ENCODE data around the gene CAMKK2.
"Not testable (repeated sequence)": the region's sequence is repeated elsewhere in the genome, so short reads cannot be mapped to it uniquely, and the experiment has no call there.

The CAMKK2 gene

DNA sequence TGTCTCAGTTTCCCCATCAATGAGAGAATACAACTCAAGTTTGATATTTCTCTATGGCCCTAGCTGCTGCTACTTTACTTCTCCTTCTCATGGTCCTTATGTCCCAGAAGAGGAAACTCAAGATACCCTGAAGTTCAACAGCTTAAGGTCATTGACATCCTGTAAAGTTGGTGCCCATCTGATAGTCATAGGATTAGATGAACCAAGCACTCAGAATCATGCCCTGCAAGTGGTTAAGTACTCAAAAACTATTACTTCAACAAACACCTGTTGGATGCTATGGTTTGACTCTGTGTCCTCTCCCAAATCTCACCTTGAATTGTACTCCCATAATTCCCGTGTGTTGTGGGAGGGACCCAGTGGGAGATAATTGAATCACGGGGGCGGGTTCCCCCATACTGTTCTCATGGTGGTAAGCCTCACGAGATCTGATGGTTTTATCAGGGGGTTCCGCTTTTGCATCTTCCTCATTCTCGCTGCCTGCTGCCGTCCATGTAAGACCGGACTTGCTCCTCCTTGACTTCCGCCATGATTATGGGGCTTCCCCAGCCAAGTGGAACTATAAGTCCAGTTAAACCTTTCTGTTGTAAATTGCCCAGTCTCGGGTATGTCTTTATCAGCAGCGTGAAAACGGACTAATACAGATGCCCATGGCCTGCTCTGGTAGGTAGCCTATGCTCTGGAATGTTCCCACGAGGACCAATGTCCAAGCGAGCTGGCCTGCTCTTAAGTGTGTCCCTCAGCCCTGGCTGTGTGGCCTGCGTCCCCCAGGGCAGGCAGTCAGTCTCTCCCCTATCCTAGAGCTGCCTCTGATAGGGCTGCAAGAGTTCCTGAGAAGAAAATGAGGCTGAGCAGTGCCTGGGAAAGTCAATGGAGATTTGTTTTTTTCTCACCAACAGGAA lies 18.1 kb downstream of the CAMKK2 start:
- DNase-seq, result no peak

DNA sequence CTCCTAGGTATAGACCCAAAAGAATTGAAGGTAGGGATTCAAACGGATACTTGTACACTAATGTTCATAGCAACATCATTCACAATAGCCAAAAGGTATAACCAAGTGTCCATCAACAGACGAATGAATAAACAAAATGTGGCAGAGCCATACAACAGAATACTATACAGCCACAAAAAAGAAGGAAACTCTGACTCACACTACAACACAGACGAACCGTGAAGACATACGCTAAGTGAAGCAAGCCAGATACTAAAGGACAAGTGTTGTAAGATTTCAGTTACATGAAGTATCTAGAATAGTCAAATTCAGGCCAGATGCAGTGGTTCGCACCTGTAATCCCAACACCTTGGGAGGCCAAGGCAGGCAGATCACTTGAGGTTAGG lies 19.1 kb downstream of the CAMKK2 start:
- no peak for DNase-seq

DNA sequence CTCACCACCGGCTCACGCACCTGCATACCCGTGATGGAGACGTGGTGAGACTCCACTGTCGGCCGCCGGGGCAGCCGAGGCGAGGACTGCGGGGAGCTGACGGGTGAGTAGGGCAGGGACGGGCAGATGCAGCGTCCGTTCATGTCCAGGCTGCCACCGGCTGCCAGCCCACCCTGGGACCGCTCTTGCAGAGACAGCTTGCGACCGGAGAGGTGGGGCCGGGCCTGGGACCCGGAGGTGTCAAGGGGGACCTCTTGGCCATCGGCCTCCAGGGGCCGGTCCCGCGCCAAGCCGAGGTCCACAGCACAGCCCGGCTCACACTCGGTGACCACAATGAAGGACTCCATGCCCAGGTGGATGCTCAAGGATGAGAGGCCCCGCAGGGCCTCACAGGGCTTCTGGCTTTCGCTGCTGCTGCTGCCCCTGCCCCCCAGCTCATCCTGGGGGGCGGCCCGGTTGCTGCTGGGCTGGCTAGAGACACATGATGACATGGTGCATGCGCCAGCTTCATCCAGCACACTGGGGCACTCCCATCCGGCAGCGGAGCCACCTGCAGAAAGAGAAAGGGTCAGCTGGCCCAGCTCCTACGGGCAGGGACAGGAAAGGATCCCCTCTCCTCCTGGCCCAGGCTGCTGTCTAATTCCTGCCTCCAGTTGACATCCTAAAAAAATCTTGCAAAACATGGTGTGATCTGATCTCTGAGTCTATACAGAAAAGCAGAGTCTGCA lies 22.3 kb downstream of the CAMKK2 start:
- no peak for DNase-seq

DNA sequence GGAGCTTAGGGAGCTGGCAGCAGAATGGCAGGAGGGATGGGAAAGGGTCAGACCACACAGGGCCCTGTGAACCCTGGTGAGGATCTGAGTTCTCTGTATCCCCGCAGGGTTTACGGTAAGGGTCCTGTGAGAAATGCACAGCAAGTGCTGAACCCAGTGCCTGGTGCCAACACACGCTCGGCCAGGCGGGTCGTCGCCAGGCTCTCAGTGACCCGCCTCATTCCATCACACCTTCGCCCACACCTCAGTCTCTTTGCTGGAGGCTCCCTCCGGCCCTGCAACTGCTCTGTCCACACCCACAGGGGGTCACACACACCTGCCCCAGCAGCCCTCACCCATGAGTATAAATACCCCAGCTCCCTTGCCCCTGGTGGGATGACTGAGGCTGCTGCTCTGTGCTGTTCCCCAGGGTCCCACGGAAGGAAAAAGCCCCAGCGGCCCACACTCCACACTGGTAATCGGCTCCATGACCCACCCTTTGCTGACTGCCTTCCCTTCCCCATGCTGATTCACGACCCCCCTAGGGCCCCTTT lies 23.1 kb downstream of the CAMKK2 start:
- DNase-seq, result no peak

DNA sequence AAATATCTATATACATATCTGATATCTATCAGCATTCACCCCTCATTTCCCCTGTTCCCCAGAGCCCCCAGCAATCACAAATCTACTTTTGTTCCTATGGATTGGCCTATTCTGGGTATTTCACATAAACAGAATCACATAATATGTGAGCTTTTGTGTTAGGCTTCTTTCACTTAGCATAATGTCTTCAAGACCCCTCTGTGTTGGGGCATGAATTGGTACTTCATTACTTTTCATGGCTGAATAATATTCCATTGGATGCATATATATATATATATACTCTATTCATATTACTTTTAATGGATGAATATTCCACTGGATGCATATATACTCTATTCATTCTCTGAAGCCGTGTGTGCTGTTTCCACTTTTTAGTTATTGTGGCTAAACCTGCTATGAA lies 28.7 kb downstream of the CAMKK2 start:
- no peak for DNase-seq

DNA sequence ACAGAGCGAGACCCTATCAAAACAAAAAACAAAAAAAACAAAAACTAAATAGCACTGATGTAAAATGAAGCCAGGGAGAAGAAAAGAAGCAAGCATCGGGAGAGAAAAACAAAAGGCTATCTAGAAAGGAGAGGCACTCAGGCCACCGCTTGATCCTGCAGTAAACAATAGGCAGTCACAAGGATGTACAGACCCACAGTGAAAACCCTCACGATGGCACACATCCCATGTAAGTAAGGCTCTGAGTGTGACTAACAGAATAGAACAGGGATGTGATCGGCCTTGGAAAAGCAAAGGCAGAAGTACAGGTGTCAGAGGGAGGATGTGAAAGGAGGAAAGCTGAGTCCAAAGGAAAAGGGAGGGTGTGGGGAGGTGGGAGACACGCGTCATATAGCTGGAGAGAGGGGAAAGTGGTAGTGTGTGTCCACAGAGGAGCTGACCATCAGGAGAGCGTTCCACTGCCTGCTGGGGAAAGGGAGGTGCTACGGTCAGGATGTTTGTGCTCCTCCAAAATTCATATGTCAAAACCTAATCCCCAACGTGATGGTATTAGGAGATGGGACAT lies 31.5 kb downstream of the CAMKK2 start:
- DNase-seq, result no peak

DNA sequence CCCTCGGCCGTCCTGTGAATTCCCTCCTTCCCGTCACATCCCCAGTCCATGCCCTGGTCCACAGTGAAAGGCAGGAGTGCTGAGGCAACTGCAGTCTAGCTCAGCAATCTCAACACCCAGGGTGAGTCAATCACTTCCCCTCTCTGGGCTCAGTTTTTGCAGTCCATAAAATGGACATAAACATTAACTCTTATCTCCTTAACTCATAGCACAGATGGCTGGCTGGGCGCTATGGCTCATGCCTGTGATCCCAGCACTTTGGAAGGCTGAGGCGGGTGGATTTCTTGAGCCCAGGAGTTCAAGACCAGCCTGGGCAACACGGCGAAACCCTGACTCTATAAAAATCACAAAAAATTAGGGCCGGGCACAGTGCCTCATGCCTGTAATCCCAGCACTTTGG lies 32.4 kb downstream of the CAMKK2 start:
- DNase-seq, result no peak

DNA sequence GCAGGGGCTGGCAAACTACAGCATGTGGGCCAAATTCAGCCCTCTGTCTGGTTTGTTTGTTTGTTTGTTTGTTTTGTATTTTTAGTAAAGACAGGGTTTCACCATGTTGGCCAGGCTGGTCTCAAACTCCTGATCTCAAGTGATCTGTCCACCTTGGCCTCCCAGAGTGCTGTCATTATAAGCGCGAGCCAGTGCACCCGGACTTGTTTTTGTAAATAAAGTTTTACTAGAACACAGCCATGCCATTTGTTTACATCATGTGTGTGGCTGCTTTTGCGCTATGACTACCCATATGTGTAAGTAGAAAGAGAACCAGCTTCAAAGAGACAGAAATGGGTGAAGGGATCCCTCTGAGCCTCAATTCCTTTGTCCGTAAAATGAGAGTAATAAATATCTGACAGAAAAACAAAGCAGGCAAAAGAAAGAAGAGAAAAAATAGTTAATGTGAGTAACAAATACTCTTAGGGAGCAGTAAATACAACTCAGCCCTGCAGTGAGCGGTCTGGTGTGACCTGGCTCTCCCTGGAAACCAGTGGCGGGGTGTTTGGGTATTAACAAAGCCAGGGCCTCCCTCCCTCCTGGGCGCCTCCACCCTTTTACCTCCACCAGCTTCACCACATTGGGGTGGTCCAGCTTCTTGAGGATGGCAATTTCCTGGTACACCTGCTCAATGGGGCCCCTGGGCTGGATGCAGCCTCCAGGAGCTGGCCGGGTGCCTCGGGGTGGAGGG lies 33.1 kb downstream of the CAMKK2 start:
- DNase-seq, result no peak

DNA sequence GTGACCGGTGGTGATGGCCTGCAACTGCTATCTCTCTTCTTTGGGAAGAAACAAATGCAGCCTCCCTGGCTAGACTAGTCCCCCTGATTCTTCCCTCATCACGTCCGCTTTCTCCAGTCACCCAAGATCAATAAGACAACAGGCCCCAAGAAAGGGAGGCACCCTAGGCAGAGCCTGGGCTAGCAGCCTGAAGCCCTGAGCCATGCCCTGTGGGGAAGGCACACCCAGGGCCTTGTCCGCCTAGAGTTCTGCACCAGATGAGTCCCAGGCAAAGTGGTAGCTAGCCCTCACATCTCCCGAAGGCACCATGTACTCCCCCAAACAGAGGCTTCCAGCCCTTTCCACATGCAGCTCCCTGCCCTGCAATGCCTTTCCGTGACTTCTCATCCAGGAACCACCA lies 35.1 kb downstream of the CAMKK2 start:
- DNase-seq, result no peak

DNA sequence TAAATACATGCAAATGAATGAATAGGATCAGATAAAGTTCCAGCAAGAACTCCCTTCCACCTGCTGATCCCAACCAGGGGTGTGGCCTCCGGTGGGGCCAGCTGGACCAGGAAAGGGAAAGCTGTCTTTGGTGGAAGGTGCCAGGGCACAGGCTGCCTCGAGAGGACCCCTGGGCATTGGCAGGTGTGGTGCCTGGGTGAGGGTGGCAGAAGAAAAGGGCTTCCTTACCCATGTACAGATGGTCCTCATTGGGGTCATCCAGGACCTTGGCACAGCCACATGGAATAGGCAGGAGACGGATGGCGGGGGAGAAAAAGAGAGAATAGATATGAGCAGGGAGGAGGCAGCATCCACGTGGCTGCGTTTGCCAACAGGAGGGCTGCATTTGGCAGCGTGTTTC lies 36.4 kb downstream of the CAMKK2 start:
- no peak for DNase-seq

DNA sequence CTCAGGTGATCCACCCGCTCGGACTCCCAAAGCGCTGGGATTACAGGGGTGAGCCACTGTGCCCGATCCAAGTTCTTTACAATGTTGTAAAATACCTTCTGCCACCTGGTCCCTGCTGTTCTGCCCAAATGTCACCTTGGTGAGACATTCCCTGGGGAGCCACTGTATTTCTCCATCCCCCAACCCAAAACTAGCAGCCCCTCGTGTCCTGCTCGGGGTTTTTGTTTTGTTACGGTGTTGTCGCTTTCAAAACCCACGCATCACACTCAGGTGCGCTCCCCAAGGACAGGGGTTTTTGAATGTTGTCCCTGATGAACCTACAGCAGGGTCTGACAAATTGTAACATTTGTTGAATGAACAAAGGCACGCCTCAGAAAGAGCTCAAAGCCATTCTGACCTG lies 37.4 kb downstream of the CAMKK2 start:
- DNase-seq, result no peak

DNA sequence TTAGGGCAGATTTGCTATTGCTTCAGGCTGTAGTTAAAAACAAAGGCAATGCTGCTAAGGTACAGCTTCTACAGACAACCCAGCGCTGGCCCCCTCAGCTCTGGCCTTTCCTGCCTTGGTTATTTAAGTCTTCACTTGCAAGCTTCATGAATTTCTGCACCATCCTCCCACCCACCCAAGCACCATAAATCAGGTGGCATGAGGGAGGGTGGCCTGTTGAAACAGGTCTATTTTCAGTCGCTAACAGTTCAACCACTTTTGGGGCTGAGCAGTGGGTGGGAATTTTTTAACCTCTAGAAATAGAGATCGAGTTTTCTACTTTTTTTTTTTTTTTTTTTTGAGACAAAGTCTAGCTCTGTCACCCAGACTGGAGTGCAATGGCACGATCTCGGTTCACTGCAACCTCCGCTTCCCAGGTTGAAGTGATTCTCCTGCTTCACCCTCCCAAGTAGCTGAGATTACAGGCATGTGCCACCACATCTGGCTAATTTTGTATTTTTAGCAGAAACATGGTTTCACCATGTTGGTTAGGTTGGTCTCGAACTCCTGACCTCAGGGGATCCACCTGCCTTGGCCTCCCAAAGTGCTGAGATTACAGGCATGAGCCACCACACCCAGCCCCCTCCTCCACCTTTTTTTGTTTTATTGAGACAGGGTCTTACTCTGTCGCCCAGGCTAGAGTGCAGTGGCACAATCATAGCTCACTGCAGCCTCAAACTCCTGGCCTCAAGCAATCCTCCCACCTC lies 38.6 kb downstream of the CAMKK2 start:
- not testable (repeated sequence) for DNase-seq

DNA sequence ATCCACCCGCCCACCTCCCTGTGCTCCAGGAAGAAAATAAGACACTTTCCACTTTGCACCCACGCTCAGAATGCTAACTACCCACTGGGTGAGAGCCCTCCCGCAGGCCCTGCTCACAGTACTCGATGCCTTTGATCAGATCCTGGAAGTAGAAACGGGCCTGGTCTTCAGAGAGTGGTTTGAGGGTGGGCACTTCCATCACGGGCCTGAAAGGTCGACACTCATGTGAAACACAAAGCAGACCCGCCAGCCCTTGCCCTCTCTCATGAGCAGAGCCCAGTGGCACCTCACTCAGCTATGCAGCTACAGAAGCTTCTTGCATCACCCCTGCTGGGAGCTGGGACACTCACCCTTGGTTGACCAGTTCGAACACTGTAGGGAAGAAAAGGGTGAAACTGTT lies 41.1 kb downstream of the CAMKK2 start:
- DNase-seq, result no peak

DNA sequence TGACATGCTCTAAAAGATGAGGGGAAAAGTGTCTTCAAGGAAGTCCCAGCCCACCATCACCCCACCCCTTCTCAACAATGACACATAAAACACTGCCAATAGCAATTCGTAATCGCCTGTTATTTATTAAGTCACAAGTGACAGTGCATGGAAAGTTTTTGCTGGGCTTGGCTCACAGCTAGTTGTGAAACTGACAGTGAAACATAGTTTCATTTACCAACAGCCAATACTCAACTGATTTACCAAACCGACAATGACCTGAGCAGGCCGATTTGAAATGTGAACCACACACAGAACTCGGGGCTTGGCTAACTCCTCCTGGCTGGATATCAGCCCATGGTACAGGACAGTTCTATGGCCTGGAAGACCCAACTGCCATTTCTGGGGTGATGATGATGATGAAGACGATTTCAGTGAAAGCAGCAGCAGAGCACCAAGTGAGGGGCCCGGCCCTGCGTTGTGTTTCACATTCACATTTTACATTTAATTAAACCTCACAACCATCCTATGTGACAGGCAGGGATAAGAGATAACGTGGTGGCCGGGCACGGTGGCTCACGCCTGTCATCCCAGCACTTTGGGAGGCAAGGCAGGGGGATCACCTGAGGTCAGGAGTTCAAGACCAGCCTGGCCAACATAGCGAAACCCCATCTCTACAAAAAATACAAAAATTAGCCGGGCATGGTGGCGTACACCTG lies 42.7 kb downstream of the CAMKK2 start:
- no peak for DNase-seq

DNA sequence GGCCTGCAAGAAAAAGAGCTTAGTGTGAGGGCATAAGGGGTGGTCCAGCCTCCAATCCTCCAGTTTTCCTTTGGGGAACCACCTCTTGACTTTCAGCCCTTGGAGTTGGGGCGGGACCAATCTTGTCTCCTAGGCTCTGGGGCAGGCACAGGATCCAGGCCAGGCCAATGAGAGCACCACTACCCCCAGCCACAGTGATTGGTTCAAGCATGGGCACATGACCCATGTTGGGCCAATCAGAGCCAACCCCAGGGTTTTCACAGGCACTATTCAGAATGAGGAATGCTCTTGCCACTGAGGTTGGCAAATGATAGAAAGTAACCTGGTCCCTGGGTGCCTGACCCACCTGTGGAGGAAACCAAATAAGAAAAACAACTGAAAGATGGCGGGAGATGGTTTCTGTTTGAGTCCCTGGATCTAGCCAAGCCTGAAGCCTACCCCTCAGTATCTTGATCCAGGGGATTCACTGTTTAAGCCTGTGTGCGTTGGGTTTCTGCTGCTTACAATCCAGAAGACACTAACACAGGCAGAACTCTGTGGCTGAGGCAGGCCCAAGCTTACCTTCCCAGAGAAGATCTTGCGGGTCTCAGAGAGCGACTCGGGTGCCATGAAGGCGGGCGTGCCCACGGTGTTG lies 43.7 kb downstream of the CAMKK2 start:
- no peak for DNase-seq

DNA sequence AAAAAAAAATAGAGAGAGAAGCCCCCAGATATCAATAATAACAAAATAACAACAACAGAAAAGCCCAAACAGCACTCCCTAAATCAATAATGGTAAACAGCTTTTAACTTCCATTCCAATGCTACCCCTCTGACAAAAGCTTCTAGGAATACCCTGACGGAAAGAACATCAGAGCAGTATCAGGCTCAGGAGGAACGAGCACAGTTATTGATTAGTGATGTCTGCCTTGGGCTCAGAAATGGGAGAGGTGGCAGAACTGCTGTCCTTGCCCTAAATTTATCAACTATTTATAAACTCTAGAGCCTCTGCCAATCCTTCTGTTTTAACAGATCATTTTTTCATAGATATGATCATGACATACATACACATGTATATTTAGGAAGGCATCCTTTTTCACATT lies 44.7 kb downstream of the CAMKK2 start:
- no peak for DNase-seq

DNA sequence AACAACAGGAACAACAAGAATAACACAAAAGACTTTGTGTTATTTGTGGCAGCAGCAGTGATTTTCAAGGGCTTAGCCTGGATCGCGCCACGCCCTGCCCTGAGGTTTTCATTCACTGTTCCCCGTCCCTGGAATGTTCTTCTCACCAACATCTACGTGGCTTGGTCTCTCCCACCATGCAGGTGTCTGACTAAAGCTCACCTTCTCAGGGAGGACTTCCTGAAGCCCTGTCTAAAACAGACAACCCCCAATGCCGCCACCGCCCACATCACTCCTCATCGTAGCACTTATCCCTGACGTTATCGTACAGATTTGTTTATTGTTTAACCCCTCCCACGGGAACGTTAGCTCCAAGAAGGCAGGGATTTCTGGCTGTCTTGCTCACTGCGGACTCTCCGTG lies 46.1 kb downstream of the CAMKK2 start:
- no peak for DNase-seq

DNA sequence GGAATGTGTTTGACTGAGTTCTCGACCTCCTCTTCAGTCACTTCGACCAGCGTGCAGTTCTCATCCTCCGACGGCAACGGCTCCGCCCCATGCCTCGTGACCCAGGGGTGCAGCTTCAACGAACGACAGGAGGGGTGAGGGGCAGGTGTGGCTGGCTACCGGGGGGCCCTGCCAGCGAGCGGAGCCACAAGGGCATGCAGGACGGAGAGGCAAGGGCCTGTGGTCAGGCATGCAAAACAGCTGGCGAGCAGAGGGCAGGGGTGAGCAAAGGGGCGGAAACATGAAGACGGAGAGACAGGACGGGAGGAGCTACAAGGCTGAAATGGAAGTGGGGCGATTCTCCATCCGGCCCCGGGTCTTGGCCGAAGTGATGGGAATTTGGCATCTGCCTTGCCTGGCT lies 47.9 kb downstream of the CAMKK2 start:
- DNase-seq, result no peak

DNA sequence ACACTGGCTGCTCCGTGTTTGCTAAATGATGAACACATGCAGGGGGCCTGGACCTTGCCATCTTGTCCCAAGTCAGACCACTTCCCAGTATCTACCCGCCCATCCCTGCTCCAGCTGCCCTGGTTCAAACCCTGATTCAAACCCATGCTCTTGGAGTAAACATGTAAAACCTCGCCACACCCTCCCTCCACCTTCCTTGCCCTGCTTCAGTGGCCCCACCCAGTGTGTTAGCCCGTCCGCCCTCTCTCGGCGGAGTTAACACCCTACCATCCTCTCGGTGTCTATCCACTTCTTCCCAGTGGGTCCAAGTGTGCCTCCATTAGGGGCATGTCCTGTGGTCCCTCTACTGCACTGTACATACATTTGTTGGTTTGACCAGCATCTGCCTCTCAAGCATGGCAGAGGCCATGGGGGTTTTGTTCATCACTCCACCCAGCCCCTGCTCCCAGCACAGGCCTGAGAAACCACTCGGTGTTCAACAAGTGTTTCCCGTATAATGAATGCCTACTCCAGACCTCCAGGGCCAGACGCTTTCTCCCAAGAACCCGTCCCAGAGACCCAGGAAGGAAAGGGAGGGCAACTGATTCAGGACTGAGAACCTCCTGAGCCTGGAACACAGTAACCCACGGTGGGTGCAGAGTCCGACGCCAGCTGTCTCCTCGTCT lies 49.5 kb downstream of the CAMKK2 start:
- no peak for DNase-seq

DNA sequence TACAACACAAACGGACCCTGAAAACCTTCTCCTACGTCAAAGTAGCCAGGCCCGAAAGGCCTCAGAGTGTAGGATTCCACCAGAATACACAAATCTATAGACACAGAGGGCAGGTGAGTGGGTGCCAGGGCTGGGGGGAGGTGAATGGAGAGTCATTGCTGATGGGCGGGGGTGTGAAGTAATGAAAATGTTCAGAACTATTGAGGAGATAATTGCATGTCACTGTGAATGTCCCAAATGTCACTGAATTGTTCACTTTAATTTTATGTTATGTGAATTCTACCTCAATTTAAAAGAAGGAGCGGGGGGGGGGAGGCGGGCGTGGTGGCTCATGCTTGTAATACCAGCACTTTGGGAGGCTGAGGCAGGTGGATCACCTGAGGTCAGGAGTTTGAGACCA lies 50.6 kb downstream of the CAMKK2 start:
- no peak for DNase-seq

DNA sequence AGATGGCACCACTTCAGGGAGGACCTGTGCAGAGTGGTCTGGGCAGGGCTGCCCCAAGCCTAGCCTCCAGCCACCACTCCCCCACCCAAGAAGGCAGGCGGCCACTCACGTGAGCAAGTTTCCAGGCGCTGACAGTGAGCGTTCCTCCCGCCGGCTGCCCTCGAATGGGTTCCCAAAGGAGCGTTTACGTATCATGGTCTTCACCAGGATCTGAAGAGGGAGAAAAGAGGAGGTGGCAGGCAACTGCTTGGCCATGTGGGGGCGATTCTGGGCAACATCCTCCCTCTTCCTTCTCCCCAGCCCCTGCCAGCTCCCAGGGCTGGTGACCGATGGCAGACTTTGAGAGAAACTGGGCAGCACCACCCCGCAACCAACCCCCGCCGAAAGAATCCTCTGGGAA lies 51.5 kb downstream of the CAMKK2 start:
- DNase-seq, result no peak

Data from NK-92 treated with Interleukin-12 subunit alpha and Interleukin-12 subunit beta, amount 100 ng/mL, for 24 hours (cell line).